GM21619 (cell line): ENCODE results near the gene TSHZ1.

Experiments used
- ATAC-seq: cut with Tn5 transposase; IDR thresholded peaks from one replicate; pipeline ENCODE4 v1.9.1; 2021; ENCODE audit not compliant: unreplicated experiment

TSHZ1 gene

DNA sequence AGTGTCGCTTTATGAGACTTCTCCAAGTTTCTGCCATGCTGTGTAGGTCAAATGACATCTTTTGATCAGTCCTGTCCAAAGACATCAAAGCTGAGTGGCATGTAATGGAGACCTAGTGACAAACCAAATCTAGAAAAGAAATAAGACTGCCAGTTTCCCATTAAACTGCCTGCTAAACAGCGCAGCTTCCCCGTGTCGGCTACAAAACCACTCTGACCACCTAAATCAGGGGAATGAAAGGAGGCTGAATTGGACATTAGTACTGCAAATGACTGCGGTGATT, 57.7 kb downstream of the TSHZ1 start:
- no peak for ATAC-seq

DNA sequence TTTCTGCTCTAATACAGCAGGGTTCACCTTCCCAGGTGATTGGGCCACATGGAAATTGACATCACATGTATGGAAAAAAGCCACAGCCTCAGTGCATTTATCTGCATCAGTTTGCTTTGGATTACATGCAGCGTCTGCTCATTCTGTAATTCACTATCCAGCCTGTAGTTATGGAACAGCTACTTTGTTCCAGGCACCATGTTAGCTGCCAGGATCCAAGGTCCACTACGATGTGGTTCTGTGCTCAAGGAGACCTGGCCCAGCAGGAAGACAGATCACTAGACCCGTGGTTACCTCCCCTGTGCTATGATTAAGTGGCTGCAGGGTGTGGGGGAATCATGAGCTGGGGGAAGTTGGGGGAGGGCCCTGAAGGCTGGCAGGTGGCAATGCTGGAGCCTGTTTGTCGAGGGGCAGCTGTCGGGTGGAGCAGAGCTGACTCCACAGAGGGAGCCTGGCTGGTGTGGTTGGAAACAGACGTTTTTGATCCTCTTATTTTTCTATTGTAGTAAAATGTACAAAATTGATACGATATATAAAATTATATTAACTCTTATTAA, 58.6 kb downstream of the TSHZ1 start:
- no peak for ATAC-seq

DNA sequence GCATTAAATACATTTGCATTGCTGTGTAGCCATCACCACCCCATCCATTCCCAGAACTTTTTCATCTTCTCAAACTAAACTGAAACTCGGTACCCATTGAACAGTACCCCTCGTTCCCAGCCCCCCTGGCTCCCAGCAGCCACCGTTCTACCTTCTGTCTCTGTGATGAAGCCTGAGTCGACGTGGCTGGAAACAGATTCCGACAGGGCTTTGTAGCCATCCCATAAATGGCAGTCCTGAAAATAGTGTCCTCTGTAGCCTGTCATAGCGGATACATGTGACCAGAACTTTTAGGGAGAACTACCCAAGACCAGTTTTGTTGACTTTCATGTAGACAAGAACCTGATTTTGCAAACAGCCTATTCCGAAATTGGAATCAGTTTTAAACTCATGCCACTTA, 59.1 kb downstream of the TSHZ1 start:
- no peak for ATAC-seq

DNA sequence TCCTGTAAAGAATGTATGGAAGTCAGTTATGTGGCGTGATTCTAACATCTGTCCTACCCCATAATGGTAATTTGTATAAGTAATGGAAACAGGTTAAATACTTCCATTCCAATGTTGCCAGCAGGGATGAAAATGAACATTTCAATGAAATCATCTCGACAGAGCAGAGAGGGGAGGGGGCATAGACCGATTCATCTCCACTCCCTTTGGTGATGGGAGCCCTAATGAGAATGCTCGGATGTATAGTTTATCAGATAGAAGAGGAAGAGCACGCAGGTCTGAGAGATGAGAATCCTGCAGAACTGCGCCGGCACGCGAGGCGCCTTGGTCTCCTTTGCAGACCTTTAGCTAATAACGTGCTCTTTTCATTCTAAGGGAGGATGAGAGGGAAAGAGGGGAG, 61.4 kb downstream of the TSHZ1 start:
- ATAC-seq: no peak

DNA sequence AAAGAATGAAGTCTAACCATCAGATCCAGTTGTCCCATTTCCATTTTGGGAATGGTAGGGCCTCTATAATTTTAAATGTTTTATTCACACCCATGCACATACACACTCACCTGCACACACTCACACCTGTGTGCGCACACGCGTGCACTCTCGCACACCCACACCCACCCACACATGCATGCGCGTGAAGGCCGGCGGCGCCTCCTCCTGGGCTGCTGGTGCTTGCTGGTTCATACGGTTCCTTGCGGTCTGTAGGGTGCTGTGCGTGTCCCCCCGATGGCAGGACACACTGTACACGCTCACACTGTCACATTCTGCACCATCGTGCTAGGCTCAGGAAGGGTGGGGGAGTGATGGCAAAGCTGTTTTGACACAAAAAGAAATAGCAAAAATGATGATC, 63.2 kb downstream of the TSHZ1 start:
- ATAC-seq: no peak

DNA sequence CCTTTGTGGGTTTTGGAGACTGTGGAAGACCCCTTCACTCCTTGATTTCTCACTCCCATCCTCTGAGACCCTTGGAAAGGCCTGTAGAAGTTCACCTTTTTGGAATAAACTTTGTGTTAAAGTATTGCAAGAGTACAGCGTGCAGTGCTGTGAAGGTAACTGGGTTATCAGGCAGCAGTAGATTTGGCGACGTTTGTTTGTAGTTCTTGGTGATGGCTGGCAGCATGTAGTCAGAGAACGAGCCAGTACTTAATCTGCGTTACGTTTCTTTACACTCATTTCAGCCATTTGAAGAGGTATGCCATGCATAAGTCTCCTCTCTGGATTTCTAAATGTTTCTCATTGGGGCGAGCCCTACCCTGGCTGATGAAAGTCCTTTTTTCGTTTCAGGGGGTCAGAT, 64.6 kb downstream of the TSHZ1 start:
- ATAC-seq: no peak

DNA sequence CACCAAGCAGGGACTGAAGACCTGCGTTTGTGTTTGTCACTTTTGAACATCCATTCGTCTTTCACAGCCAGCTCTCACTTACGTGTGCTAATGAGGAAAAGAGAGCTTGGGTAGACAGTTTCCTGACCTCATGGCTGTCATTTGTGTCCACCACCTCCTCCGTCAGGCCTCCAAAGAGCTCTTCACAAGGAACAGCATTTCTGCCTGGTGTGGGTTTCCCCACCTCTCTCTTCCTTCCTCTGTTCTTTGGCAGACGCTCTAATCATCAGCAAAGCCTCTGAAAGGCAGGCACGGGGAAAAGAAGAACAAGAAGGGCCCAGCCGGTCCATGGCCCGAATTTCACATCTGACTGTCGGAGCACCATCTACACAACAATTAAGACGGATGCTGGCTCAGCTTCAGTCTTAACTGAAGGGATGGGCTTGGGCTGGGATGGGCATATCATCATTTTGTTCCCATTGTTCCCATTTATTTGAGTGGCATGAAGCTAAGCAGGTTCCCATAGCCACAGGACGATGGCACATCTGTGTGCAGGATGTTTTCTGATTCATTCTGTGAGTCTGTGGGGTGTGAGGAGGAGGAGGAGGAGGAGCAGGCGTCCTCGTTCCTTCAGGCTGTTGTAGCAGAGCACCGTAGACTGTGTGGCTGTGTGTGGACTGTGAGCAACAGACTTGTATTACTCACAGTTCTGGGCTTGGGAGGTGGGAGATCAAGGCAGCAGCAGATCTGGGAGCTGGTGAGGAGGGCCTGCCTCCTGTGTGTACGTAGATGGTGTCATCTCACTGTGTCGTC, 66.4 kb downstream of the TSHZ1 start:
- ATAC-seq: no peak

DNA sequence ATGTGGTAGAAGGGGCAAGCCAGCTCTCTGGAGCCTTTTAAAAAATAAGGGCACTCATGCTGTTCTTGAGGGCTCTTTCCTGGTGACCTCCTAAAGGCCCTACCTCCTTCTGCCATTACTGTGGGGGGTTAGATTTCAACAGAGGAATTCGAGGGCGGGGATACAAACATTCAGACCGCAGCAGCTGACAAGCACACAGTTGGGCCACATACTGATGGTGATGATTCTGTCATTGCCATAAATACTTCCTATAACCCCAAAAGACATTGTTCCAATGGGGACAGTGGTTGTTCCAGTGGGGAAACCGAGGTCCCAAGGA, 67.0 kb downstream of the TSHZ1 start:
- ATAC-seq: no peak

DNA sequence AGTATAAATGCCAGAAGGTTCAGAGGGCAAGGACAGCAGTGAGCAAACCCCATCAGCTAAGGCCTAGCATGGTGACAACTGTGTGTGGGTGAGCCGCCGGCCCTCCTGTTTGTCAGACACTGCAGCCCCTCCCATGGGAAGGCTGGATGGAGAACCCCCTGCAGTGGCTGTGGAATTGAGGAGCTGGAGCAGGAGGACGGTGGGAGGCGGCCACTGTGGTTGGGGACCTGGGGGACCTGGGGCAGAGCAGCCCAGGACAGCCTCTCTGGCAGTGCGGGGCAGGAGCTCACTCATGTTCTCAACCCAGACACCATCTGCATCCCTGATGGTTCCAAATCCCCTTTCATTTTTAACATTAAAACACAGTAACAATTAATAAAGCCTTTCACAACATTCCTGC, 68.8 kb downstream of the TSHZ1 start:
- ATAC-seq: no peak

GRCh38 chr18:75280427-75281280, 70.1 kb downstream of the TSHZ1 start:
- no peak for ATAC-seq

- no peak for ATAC-seq
Observed at GRCh38 chr18:75282746-75283145, 72.1 kb downstream of the TSHZ1 start.

- ATAC-seq: no peak
Observed at GRCh38 chr18:75283731-75284130, 73.1 kb downstream of the TSHZ1 start.

DNA sequence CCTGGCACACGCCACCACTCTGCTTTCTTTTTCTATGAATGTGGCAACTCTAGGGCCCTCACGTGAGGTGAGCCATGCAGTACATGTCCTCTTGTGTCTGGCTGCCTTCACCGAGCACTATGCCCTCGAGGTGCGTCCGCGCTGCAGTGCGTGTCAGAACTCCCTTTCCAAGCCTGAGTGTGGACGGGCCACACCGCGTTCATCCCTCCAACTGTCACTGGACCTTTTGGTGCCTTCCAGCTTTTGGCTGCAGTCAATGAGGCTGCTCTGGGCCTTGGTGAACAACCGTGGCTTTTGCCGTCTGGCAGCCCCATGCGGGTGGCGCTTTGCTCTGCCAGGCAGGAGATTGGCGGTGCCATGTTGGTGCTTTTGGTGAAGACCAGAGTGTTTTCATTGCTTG, 74.0 kb downstream of the TSHZ1 start:
- ATAC-seq: no peak

- ATAC-seq: no peak
Observed at GRCh38 chr18:75285876-75286275, 75.3 kb downstream of the TSHZ1 start.

DNA sequence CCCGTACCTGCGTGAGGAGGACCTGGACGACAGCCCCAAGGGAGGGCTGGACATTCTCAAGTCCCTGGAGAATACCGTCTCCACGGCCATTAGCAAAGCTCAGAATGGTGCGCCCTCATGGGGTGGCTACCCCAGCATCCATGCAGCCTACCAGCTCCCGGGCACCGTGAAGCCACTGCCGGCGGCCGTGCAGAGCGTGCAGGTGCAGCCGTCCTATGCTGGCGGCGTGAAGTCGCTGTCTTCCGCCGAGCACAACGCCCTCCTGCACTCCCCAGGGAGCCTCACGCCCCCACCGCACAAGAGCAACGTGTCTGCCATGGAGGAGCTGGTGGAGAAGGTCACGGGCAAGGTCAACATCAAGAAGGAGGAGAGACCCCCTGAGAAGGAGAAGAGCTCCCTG, 76.4 kb downstream of the TSHZ1 start:
- ATAC-seq: no peak

- ATAC-seq: no peak
Observed at GRCh38 chr18:75287700-75288099, 77.1 kb downstream of the TSHZ1 start.

GRCh38 chr18:75289761-75290160, 79.2 kb downstream of the TSHZ1 start:
- ATAC-seq: no peak

- no peak for ATAC-seq
Observed at GRCh38 chr18:75290737-75291358, 80.3 kb downstream of the TSHZ1 start.

- ATAC-seq: no peak
Observed at GRCh38 chr18:75291460-75291859, 80.9 kb downstream of the TSHZ1 start.

- ATAC-seq: no peak
Observed at GRCh38 chr18:75293591-75293990, 83.0 kb downstream of the TSHZ1 start.

DNA sequence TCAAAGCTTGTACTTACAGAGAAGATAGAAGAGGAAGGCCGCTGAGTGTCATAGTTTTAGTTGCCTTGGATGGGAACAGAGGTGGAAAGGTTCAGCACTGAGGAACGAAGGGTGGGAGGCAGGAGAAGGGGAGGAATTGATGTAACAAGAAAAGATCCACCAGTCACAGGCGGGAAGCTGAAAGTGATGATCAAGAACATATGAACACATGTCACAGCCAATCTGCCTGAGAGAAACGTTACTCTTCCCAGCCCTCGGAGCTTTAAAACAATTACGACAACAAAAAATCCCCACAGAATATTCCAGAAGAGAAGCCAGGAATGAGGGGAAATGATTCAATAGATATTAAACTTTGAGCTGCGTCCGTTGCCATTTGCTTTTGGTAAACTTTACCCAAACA, 87.1 kb downstream of the TSHZ1 start:
- no peak for ATAC-seq
